HepG2 (cell line): ENCODE data around the gene DYRK1B. TPM values are rescaled to one million over a fixed set of nuclear protein-coding genes. Genes with fewer than 3 reads are reported as not detected.

Source experiments
- ATAC-seq: fragments of 200-7000 bp; cut with Tn5 transposase; 3 replicates; pipeline ENCODE4 v1.9.1; 2020; ENCODE audit warnings: mild to moderate bottlenecking, moderate library complexity
- BruUV-seq: library from RNA; stranded (reverse); fragments of 400-500 nt; replicated peaks from 2 replicates; lab custom pipeline; 2021; lab: Mats Ljungman, UMichigan
- CTCF ChIA-PET: fragments of 300-600 bp; formaldehyde crosslinking; extraction: SDS; loops from one replicate; lab custom pipeline; 2021; ENCODE audit warnings: low total read pairs, inconsistent platforms, low intra/inter-chr PET ratio; lab: Yijun Ruan, JAX
- POLR2A ChIA-PET: fragments of 350-600 bp; sonication (Branson Sonifier 250); formaldehyde crosslinking; loops from one replicate; lab custom pipeline; 2020; ENCODE audit warnings: antibody characterized with exemption, inconsistent platforms; lab: Yijun Ruan, JAX
- DNase-seq: peaks from one replicate; pipeline ENCODE4 v3.0.0-alpha.2; 2015; ENCODE audit warnings: low spot score
- FAIRE-seq: peaks from 3 replicates; lab custom pipeline; 2011; peaks lifted over from hg19 to GRCh38; lab: Jason Lieb, UNC
- H2AFZ ChIP-seq: one replicate; pipeline ENCODE4 v1.6.1; 2011; ENCODE audit warnings: low read length, inconsistent platforms
- H3K27ac ChIP-seq: fragments of 300-600 bp; 3 replicates; pipeline ENCODE4 v1.8.0; 2011; ENCODE audit warnings: mixed run types, mild to moderate bottlenecking, mixed read lengths, low read length, inconsistent platforms; ENCODE audit not compliant: insufficient read depth; ENCODE audit errors: extremely low read length
- H3K27me3 ChIP-seq, 2 experiments: fragments of 200-600 bp in 1 of 2; 2 replicates in 1 of 2; 3 replicates in 1 of 2; pipeline versions ENCODE4 v1.6.0 to v1.8.0; 2011; ENCODE audit warnings: low read length in 2 of 2, mild to moderate bottlenecking in 2 of 2, moderate library complexity in 2 of 2, inconsistent platforms in 1 of 2; ENCODE audit not compliant: insufficient read depth in 2 of 2, control insufficient read depth in 1 of 2
- H3K36me3 ChIP-seq, 2 experiments: fragments of 200-600 bp in 1 of 2; replicated peaks in 1 of 2; 2 replicates in 1 of 2; 3 replicates in 1 of 2; pipeline versions ENCODE4 v1.5.1 to v1.8.0; 2011; ENCODE audit warnings: low read length in 2 of 2, inconsistent platforms in 1 of 2; ENCODE audit not compliant: insufficient read depth in 2 of 2, control insufficient read depth in 1 of 2
- H3K4me1 ChIP-seq: 2 replicates; pipeline ENCODE4 v1.5.1; 2012; ENCODE audit warnings: low read length, inconsistent platforms; ENCODE audit not compliant: insufficient read depth
- H3K4me2 ChIP-seq: 2 replicates; pipeline ENCODE4 v1.6.0; 2011; ENCODE audit warnings: low read depth, low read length, inconsistent platforms
- H3K4me3 ChIP-seq, 3 experiments: fragments of 200-600 bp in 1 of 3; sonication (generic), shearing (Covaris generic) in 1 of 3; replicated peaks in 1 of 3; 2 replicates each; pipeline ENCODE4 v1.5.1; 2011 to 2016; ENCODE audit warnings: low read length in 3 of 3, inconsistent platforms in 2 of 3, low read depth in 2 of 3, mild to moderate bottlenecking in 2 of 3, control low read depth in 1 of 3, mixed read lengths in 1 of 3; ENCODE audit not compliant: insufficient read depth in 1 of 3
- H3K79me2 ChIP-seq: one replicate; pipeline ENCODE4 v1.6.1; 2011; ENCODE audit warnings: low read length, inconsistent platforms; ENCODE audit not compliant: insufficient read depth
- H3K9ac ChIP-seq: 2 replicates; pipeline ENCODE4 v1.6.0; 2011; ENCODE audit warnings: mild to moderate bottlenecking, low read depth, low read length, inconsistent platforms; ENCODE audit not compliant: insufficient read depth
- H3K9me3 ChIP-seq: 2 replicates; pipeline ENCODE4 v1.5.1; 2012; ENCODE audit warnings: mild to moderate bottlenecking, low read length
- H4K20me1 ChIP-seq: 2 replicates; pipeline ENCODE4 v1.6.0; 2011; ENCODE audit warnings: inconsistent platforms, mild to moderate bottlenecking, low read length, moderate library complexity; ENCODE audit not compliant: insufficient read depth
- KLF9 ChIP-seq: IDR thresholded peaks from 2 replicates; pipeline ENCODE4 v1.6.1; 2016; ENCODE audit warnings: low read depth
- NCOA5 ChIP-seq: sonication (generic); formaldehyde crosslinking; IDR thresholded peaks from 2 replicates; pipeline ENCODE4 v1.4.0; 2020; ENCODE audit warnings: missing genetic modification reagents
- PHF21A ChIP-seq: sonication (generic); formaldehyde crosslinking; IDR thresholded peaks from 2 replicates; pipeline ENCODE4 v1.5.0; 2020; ENCODE audit warnings: mild to moderate bottlenecking, missing genetic modification reagents
- SPEN ChIP-seq: sonication (generic); formaldehyde crosslinking; IDR thresholded peaks from 2 replicates; pipeline ENCODE4 v1.5.1; 2020; ENCODE audit warnings: low read depth, mild to moderate bottlenecking, missing genetic modification reagents
- ZC3H4 ChIP-seq: sonication (generic); formaldehyde crosslinking; IDR thresholded peaks from 2 replicates; pipeline ENCODE4 v1.4.0; 2020; ENCODE audit warnings: missing genetic modification reagents, borderline replicate concordance
- ZNF101 ChIP-seq: sonication (generic); formaldehyde crosslinking; IDR thresholded peaks from 2 replicates; pipeline ENCODE4 v1.4.0; 2020; ENCODE audit warnings: mild to moderate bottlenecking, low read depth, missing genetic modification reagents, borderline replicate concordance
- ZNF75D ChIP-seq: sonication (generic); formaldehyde crosslinking; IDR thresholded peaks from 2 replicates; pipeline ENCODE4 v1.8.1; 2023; ENCODE audit warnings: missing genetic modification reagents, mild to moderate bottlenecking, borderline replicate concordance
- WGBS: methylation state at CpG from one replicate; pipeline ENCODE4 v1.1.6; 2017; ENCODE audit warnings: low lambda C conversion rate; 5-methylcytosine and 5-hydroxymethylcytosine counted together
- in situ Hi-C: cut with HindIII; loops from 2 replicates; pipeline ENCODE4 v1.10.0; 2017; ENCODE audit warnings: low pct_unique_long_range_greater_than_20kb; ENCODE audit not compliant: extremely low pct_ligation_motif_present
- intact Hi-C: fragments of 100-400 bp; cut with micrococcal nuclease; formaldehyde crosslinking; loops from one replicate; pipeline ENCODE4 v1.10.0; 2022; ENCODE audit not compliant: unreplicated experiment
- polyA plus RNA-seq, 8 experiments: library from polyadenylated mRNA; depleted of rRNA in 3 of 8; stranded (reverse) in 7 of 8; unstranded in 1 of 8; fragments of >200 nt; fragmentation: Illumina TruSeq in 4 of 8; extraction: Trizol in 4 of 8; gene quantifications; 2 replicates each; pipeline versions ENCODE4 v1.2.1 to v1.2.3, GENCODE V29; 2011 to 2016; ENCODE audit warnings: low read depth in 4 of 8, missing spikeins in 1 of 8, mixed read lengths in 1 of 8; ENCODE audit not compliant: insufficient read depth in 1 of 8
- total RNA-seq, 5 experiments: library from RNA; depleted of rRNA; stranded (reverse); fragments of >200 nt; fragmentation: Illumina TruSeq; extraction: Trizol; gene quantifications; 2 replicates each; pipeline ENCODE4 v1.2.3, GENCODE V29; 2016; ENCODE audit warnings: low read depth in 1 of 5
- TF ChIP-seq, protein P1 (sequence below): sonication (generic); formaldehyde crosslinking; IDR thresholded peaks from 2 replicates; pipeline ENCODE4 v1.8.1; 2023; ENCODE audit warnings: mild to moderate bottlenecking, moderate library complexity, missing genetic modification reagents
- TF ChIP-seq, protein P2 (sequence below): IDR thresholded peaks from 2 replicates; pipeline ENCODE4 v1.6.1; 2016; ENCODE audit warnings: mild to moderate bottlenecking
- TF ChIP-seq, protein P3 (sequence below): sonication (generic); formaldehyde crosslinking; IDR thresholded peaks from one replicate; pipeline ENCODE4 v1.5.1; 2020; ENCODE audit warnings: mild to moderate bottlenecking, missing genetic modification reagents; ENCODE audit errors: not compliant biosample characterization

The DYRK1B gene
- total and polyA plus RNA-seq, 2 of the 13 experiments (the other 11 are each of a cell fraction or from before 2014, with no cell fraction given) = 0.82 to 1.3 TPM

- intact Hi-C loops = no loop called here
- H3K4me2 ChIP-seq = no peak overlapping the region
- H3K4me3 ChIP-seq = no peak overlapping the region
- no peaks in the 10 kb centered on the region for H3K9me3 ChIP-seq
- no peak for FAIRE-seq
- TF ChIP-seq ZNF75D (CRISPR knock-in tag) (no peak), SPEN (CRISPR knock-in tag) (no peak), NCOA5 (CRISPR knock-in tag) (no peak), ZC3H4 (CRISPR knock-in tag) (no peak), KLF9 (CRISPR knock-in tag) (no peak), ZNF101 (no peak), PHF21A (CRISPR knock-in tag) (no peak)
- TF ChIP-seq, protein P1, sequence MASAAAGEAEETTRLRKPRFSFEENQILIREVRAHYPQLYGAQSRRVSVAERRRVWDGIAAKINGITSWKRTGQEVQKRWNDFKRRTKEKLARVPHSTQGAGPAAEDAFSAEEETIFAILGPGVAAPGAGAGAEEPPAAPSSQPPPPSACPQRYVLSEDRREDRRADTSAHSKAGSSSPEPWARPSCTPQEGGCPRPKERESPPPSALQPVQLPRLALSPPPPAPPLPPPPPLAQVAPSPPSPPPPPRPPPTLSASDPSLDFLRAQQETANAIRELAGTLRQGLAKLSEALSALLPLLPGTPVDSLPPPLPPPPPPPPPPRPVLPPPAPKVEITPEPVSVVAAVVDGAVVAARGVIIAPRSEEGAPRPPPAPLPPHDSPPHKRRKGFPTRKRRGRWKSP (CRISPR knock-in tag) = no peak
- TF ChIP-seq, protein P2, sequence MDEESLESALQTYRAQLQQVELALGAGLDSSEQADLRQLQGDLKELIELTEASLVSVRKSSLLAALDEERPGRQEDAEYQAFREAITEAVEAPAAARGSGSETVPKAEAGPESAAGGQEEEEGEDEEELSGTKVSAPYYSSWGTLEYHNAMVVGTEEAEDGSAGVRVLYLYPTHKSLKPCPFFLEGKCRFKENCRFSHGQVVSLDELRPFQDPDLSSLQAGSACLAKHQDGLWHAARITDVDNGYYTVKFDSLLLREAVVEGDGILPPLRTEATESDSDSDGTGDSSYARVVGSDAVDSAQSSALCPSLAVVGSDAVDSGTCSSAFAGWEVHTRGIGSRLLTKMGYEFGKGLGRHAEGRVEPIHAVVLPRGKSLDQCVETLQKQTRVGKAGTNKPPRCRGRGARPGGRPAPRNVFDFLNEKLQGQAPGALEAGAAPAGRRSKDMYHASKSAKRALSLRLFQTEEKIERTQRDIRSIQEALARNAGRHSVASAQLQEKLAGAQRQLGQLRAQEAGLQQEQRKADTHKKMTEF (CRISPR knock-in tag) = no peak
- TF ChIP-seq, protein P3, sequence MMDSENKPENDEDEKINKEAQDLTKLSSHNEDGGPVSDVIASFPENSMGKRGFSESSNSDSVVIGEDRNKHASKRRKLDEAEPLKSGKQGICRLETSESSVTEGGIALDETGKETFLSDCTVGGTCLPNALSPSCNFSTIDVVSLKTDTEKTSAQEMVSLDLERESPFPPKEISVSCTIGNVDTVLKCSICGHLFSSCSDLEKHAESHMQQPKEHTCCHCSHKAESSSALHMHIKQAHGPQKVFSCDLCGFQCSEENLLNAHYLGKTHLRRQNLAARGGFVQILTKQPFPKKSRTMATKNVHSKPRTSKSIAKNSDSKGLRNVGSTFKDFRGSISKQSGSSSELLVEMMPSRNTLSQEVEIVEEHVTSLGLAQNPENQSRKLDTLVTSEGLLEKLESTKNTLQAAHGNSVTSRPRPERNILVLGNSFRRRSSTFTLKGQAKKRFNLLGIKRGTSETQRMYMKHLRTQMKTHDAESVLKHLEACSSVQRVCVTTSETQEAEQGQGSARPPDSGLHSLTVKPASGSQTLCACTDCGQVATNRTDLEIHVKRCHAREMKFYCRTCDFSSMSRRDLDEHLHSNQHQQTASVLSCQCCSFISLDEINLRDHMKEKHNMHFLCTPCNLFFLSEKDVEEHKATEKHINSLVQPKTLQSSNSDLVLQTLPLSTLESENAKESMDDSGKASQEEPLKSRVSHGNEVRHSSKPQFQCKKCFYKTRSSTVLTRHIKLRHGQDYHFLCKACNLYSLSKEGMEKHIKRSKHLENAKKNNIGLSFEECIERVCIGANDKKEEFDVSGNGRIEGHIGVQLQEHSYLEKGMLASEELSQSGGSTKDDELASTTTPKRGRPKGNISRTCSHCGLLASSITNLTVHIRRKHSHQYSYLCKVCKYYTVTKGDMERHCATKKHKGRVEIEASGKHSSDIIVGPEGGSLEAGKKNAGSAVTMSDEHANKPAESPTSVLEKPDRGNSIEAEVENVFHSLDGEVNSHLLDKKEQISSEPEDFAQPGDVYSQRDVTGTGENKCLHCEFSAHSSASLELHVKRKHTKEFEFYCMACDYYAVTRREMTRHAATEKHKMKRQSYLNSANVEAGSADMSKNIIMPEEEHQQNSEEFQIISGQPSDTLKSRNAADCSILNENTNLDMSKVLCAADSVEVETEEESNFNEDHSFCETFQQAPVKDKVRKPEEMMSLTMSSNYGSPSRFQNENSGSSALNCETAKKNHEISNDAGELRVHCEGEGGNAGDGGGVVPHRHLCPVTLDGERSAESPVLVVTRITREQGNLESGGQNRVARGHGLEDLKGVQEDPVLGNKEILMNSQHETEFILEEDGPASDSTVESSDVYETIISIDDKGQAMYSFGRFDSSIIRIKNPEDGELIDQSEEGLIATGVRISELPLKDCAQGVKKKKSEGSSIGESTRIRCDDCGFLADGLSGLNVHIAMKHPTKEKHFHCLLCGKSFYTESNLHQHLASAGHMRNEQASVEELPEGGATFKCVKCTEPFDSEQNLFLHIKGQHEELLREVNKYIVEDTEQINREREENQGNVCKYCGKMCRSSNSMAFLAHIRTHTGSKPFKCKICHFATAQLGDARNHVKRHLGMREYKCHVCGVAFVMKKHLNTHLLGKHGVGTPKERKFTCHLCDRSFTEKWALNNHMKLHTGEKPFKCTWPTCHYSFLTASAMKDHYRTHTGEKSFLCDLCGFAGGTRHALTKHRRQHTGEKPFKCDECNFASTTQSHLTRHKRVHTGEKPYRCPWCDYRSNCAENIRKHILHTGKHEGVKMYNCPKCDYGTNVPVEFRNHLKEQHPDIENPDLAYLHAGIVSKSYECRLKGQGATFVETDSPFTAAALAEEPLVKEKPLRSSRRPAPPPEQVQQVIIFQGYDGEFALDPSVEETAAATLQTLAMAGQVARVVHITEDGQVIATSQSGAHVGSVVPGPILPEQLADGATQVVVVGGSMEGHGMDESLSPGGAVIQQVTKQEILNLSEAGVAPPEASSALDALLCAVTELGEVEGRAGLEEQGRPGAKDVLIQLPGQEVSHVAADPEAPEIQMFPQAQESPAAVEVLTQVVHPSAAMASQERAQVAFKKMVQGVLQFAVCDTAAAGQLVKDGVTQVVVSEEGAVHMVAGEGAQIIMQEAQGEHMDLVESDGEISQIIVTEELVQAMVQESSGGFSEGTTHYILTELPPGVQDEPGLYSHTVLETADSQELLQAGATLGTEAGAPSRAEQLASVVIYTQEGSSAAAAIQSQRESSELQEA (CRISPR knock-in tag) = no peak
- TF ChIP-seq, all 625 proteins: peak for 0
- ChIA-PET CTCF (no interaction called here), POLR2A (no interaction called here)
- Histone ChIP-seq H2AFZ (no peak overlapping the region), H3K27ac (no peak overlapping the region), H3K27me3 (no peaks in the 10 kb centered on the region; a peak in 1 of 5 replicates), H3K4me1 (peaks cover 7% of the 10 kb centered on the region), H3K9ac (no peak overlapping the region), H4K20me1 (no peaks in the 10 kb centered on the region), H3K36me3 (no peaks in the 10 kb centered on the region), H3K79me2 (no peaks in the 10 kb centered on the region)
- DNase-seq (no peak), ATAC-seq (no peak)
- in situ Hi-C loops = no loop called here
- BruUV-seq = no TSS peak
- WGBS = 78% methylated on average over 7 of the region's 7 CpGs
These were observed 18.9 kb upstream of the DYRK1B start for GRCh38 chr19:39852882-39853281.
